K562 (cell line): Measurements from ENCODE around the gene OR2A42. TPM values are rescaled to one million over a fixed set of nuclear protein-coding genes. Genes with fewer than 3 reads are reported as not detected.
"Not testable (repeated sequence)": the region's sequence is repeated elsewhere in the genome, so short reads cannot be mapped to it uniquely, and the experiment has no call there.

Experiments
- ATAC-seq: fragments of 200-7000 bp; cut with Tn5 transposase; 3 replicates; pipeline ENCODE4 v1.9.1; 2020; ENCODE audit warnings: moderate library complexity
- BruUV-seq: library from RNA; stranded (reverse); fragments of 400-500 nt; replicated peaks from 2 replicates; lab custom pipeline; 2021; lab: Mats Ljungman, UMichigan
- CTCF ChIA-PET: fragments of 300-600 bp; formaldehyde crosslinking; extraction: SDS; loops from one replicate; lab custom pipeline; 2021; ENCODE audit warnings: low intra/inter-chr PET ratio; lab: Yijun Ruan, JAX
- POLR2A ChIA-PET: fragments of 300-600, 350-650 bp; sonication (Branson Sonifier 250); formaldehyde crosslinking; extraction: SDS; loops from one replicate; lab custom pipeline; 2021; ENCODE audit warnings: antibody characterized with exemption, inconsistent platforms; lab: Yijun Ruan, JAX
- DNase-seq, 4 experiments: peaks; one replicate each; pipeline versions ENCODE4 v3.0.0 to v3.0.0-alpha.2; 2011 to 2018; ENCODE audit warnings: low spot score in 3 of 4, mixed read lengths in 3 of 4; ENCODE audit errors: extremely low read depth in 1 of 4
- FAIRE-seq: peaks from 2 replicates; lab custom pipeline; 2011; peaks lifted over from hg19 to GRCh38; lab: Jason Lieb, UNC
- H2AFZ ChIP-seq: 2 replicates; pipeline ENCODE4 v1.6.0; 2011; ENCODE audit warnings: low read depth, low read length, control low read depth, inconsistent platforms
- H3K27ac ChIP-seq: fragments of 200-600 bp; 3 replicates; pipeline ENCODE4 v1.8.0; 2011; ENCODE audit warnings: low read depth, mild to moderate bottlenecking, control low read depth, inconsistent platforms, low read length, moderate library complexity, mixed read lengths; ENCODE audit errors: extremely low read depth
- H3K27me3 ChIP-seq, 2 experiments: fragments of 300-600 bp in 1 of 2; 2 replicates in 1 of 2; 3 replicates in 1 of 2; pipeline versions ENCODE4 v1.6.0 to v1.8.0; 2011; ENCODE audit warnings: inconsistent platforms in 2 of 2, low read length in 2 of 2, mild to moderate bottlenecking in 1 of 2, mixed read lengths in 1 of 2, moderate library complexity in 1 of 2; ENCODE audit not compliant: control insufficient read depth in 2 of 2, insufficient read depth in 2 of 2
- H3K36me3 ChIP-seq: fragments of 300-600 bp; 3 replicates; pipeline ENCODE4 v1.8.0; 2011; ENCODE audit warnings: mild to moderate bottlenecking, low read length, inconsistent platforms; ENCODE audit not compliant: control insufficient read depth, insufficient read depth
- H3K4me1 ChIP-seq, 2 experiments: fragments of 200-600 bp in 1 of 2; replicated peaks in 1 of 2; 2 replicates in 1 of 2; 3 replicates in 1 of 2; pipeline versions ENCODE4 v1.5.1 to v1.8.0; 2011; ENCODE audit warnings: inconsistent platforms in 2 of 2, low read length in 2 of 2, mild to moderate bottlenecking in 1 of 2, mixed read lengths in 1 of 2, moderate library complexity in 1 of 2; ENCODE audit not compliant: control insufficient read depth in 2 of 2, insufficient read depth in 2 of 2
- H3K4me2 ChIP-seq: 2 replicates; pipeline ENCODE4 v1.6.1; 2011; ENCODE audit warnings: low read length, control low read depth, inconsistent platforms, mixed read lengths; ENCODE audit not compliant: insufficient read depth
- H3K4me3 ChIP-seq: fragments of 200-600 bp; sonication (generic), shearing (Covaris generic); 2 replicates; pipeline ENCODE4 v1.5.1; 2016; ENCODE audit warnings: control low read depth, inconsistent platforms
- H3K79me2 ChIP-seq: fragments of 200-600 bp; 3 replicates; pipeline ENCODE4 v1.8.0; 2011; ENCODE audit warnings: low read length, inconsistent platforms; ENCODE audit not compliant: control insufficient read depth, insufficient read depth
- H3K9ac ChIP-seq, 2 experiments: 2 replicates each; pipeline versions ENCODE4 v1.6.0 to v1.6.1; 2011; ENCODE audit warnings: low read depth in 2 of 2, low read length in 2 of 2, control low read depth in 1 of 2, inconsistent platforms in 1 of 2, mild to moderate bottlenecking in 1 of 2, mixed read lengths in 1 of 2; ENCODE audit not compliant: insufficient read depth in 1 of 2
- H3K9me1 ChIP-seq: one replicate; pipeline ENCODE4 v1.6.0; 2011; ENCODE audit warnings: inconsistent platforms, mild to moderate bottlenecking, low read length, moderate library complexity; ENCODE audit not compliant: control insufficient read depth, insufficient read depth
- H3K9me3 ChIP-seq: replicated peaks from 2 replicates; pipeline ENCODE4 v1.5.1; 2011; ENCODE audit warnings: low read depth, low read length, inconsistent platforms; ENCODE audit not compliant: control insufficient read depth, insufficient read depth
- H4K20me1 ChIP-seq: replicated peaks from 2 replicates; pipeline ENCODE4 v1.6.1; 2011; ENCODE audit warnings: low read length, inconsistent platforms, mixed read lengths; ENCODE audit not compliant: control insufficient read depth, insufficient read depth
- WGBS: fragments of 100-300 bp; shearing (Covaris generic); methylation state at CpG from one replicate; pipeline ENCODE4 v1.1.6; 2016; ENCODE audit warnings: low coverage, mixed read lengths; ENCODE audit not compliant: insufficient coverage; ENCODE audit errors: missing lambda C conversion rate; 5-methylcytosine and 5-hydroxymethylcytosine counted together
- in situ Hi-C: fragments of 300-500 bp; cut with MboI; formaldehyde crosslinking; loops from 4 replicates; pipeline ENCODE4 v1.15.0; 2018; ENCODE audit warnings: inconsistent platforms, mixed read lengths
- intact Hi-C: fragments of 100-400 bp; cut with micrococcal nuclease; formaldehyde crosslinking; loops from 2 replicates; pipeline ENCODE4 v1.14.2; 2022
- polyA plus RNA-seq, 8 experiments: library from polyadenylated mRNA; depleted of rRNA in 4 of 8; stranded (reverse) in 5 of 8; unstranded in 3 of 8; fragments of >200 nt; fragmentation: Nextera tagmentation in 2 of 8; fragmentation: Illumina TruSeq in 1 of 8; extraction: Ambion mirVana in 2 of 8; extraction: Trizol in 1 of 8; gene quantifications; 2 replicates each; pipeline versions ENCODE4 v1.2.1 to v1.2.3, GENCODE V29; 2011 to 2014; ENCODE audit warnings: inconsistent platforms in 1 of 8, missing spikeins in 1 of 8
- total RNA-seq, 7 experiments: library from RNA; depleted of rRNA in 6 of 7; stranded (reverse); fragments of >200 nt in 6 of 7; fragmentation: Illumina TruSeq in 2 of 7; extraction: Trizol in 2 of 7; gene quantifications; 2 replicates each; pipeline versions ENCODE4 v1.2.1 to v1.2.3, GENCODE V29; 2011 to 2021; ENCODE audit warnings: low replicate concordance in 1 of 7

OR2A42 gene
- total and polyA plus RNA-seq, 9 of the 15 experiments (the other 6 are each of a cell fraction or from before 2014, with no cell fraction given) = not detected

DNA sequence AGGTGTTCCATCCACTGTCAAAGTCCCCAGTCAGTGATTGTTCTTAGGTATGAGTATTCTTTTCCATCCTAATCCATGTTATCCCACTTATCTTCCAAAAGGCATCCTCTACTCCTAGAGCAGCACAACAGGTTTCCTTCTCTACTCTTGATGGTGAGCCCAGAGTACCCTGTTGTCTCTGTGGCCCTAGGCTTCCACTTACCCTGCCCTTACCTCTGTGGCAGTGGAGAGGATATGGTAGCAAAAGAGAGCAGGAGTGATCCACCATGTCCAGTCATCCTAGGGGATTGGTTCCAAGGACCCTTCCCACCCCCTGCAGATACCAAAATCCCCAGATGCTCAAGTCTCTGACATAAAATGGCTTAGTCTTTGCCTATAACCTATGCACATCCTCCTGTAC lies 22.2 kb downstream of the OR2A42 start:
- BruUV-seq, DNase-seq, POLR2A ChIA-PET, H3K27me3 ChIP-seq, H2AFZ ChIP-seq, ATAC-seq, H3K36me3 ChIP-seq, H3K4me2 ChIP-seq, CTCF ChIA-PET, H3K27ac ChIP-seq, H3K4me3 ChIP-seq, H3K79me2 ChIP-seq, H4K20me1 ChIP-seq, H3K9me3 ChIP-seq, H3K4me1 ChIP-seq, H3K9ac ChIP-seq, FAIRE-seq, H3K9me1 ChIP-seq, intact Hi-C loops: not testable (repeated sequence)
- in situ Hi-C loops = loop anchor here (5.0 kb wide), 1 partner anchor 115 kb away; no protein-coding TSS in a partner anchor

DNA sequence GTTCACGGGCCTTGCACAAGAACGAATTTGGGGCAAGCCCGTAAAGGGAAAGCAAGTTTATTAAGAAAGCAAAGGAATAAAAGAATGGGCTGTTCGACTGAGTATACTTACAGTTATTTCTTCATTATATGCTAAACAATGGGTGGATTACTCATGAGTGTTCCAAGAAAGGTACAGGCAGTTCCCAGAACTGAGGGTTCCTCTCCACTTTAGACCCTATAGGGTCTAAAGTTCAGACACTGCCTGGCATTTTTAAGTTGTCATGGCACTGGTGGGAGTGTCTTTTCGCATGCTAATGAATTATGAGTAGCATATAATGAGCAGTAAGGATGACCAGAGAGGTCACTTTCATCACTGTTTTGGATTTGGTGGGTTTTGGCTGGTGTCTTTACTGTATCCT lies 34.1 kb downstream of the OR2A42 start:
- no CpG with 5 or more reads among the region's 5 CpGs for WGBS
- BruUV-seq, H3K27me3 ChIP-seq, POLR2A ChIA-PET, ATAC-seq, in situ Hi-C loops, H3K4me1 ChIP-seq, intact Hi-C loops, H2AFZ ChIP-seq, H3K79me2 ChIP-seq, DNase-seq, H4K20me1 ChIP-seq, H3K4me3 ChIP-seq, CTCF ChIA-PET, H3K9ac ChIP-seq, H3K36me3 ChIP-seq, H3K27ac ChIP-seq, H3K9me3 ChIP-seq, H3K9me1 ChIP-seq, H3K4me2 ChIP-seq, FAIRE-seq: not testable (repeated sequence)

DNA sequence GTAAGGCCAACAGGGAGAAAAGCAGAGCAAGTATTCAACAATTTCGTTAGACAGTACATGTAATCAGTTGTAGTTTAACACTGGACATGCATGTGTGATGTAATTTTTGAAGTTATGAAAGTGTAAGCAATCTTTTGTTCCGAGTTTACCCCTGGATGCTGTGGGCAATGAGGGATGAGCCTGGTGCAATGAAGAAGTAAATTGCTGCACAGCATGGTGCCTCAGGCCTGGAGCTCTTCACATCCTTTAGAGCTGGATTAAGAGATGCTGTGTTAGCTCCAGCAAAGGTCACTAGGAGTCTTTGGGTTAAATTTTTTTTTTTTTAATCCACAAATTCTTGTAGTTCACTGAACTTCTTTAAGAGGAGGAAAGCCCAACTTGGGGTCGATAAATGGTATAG lies 36.3 kb downstream of the OR2A42 start:
- CTCF ChIA-PET, H2AFZ ChIP-seq, H3K36me3 ChIP-seq, H3K4me3 ChIP-seq, DNase-seq, POLR2A ChIA-PET, H3K27ac ChIP-seq, H3K4me1 ChIP-seq, intact Hi-C loops, H4K20me1 ChIP-seq, ATAC-seq, H3K9me1 ChIP-seq, H3K79me2 ChIP-seq, in situ Hi-C loops, FAIRE-seq, H3K9ac ChIP-seq, H3K27me3 ChIP-seq, H3K9me3 ChIP-seq, H3K4me2 ChIP-seq, BruUV-seq: not testable (repeated sequence)
- no CpG with 5 or more reads among the region's 3 CpGs for WGBS

DNA sequence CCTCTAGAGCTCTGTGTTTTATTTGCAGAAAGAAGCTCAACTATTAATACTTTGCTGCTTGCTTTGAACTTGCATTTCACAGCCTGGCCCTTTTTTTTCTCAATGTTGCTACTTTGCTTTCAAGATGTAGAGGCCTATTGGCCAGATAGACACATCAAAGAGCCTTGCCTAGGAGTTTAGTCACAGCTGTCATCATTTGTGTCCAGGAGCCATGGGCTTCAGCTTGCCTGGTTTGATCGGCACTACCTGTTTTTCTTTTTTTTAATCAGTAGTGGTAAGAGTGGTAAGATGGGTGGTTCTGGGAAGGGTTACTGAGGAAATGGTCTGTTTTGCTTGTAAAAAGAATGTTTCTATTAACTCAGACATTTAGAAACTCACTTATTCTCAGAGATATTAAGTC lies 37.4 kb downstream of the OR2A42 start:
- H3K9ac ChIP-seq, H3K79me2 ChIP-seq, H4K20me1 ChIP-seq, FAIRE-seq, BruUV-seq, H3K4me1 ChIP-seq, H3K9me1 ChIP-seq, H3K36me3 ChIP-seq, H3K4me2 ChIP-seq, POLR2A ChIA-PET, H2AFZ ChIP-seq, ATAC-seq, H3K9me3 ChIP-seq, H3K27me3 ChIP-seq, intact Hi-C loops, CTCF ChIA-PET, H3K4me3 ChIP-seq, DNase-seq, H3K27ac ChIP-seq, in situ Hi-C loops: not testable (repeated sequence)
- no CpG with 5 or more reads among the region's 1 CpG for WGBS
